Hematopoietic multipotent progenitor cell treated with erythropoietin and hydrocortisone succinate and interleukin-3 and kit ligand, for 4 days (in vitro differentiated cells): Measurements from ENCODE around the gene PRKCG.
"Not testable (repeated sequence)": the region's sequence is repeated elsewhere in the genome, so short reads cannot be mapped to it uniquely, and the experiment has no call there.

Experiments
- DNase-seq: peaks from one replicate; pipeline ENCODE4 v3.0.0-alpha.2; 2015

The PRKCG gene

GRCh38 chr19:53881482-53882390, at the start of gene PRKCG:
Gene PRKCG, plus strand, starts transcription at chr19:53882197. Its CDS starts 298 bp downstream, at chr19:53882495.
- DNase-seq = peak; percentile 60

GRCh38 chr19:53832861-53833260, 49.1 kb upstream of the PRKCG start:
- DNase-seq = not testable (repeated sequence)

- DNase-seq = not testable (repeated sequence)
Measured at GRCh38 chr19:53838446-53838845, 43.6 kb upstream of the PRKCG start.

GRCh38 chr19:53840241-53840640, 41.8 kb upstream of the PRKCG start:
- DNase-seq = not testable (repeated sequence)

GRCh38 chr19:53840914-53841313, 41.1 kb upstream of the PRKCG start:
- peak; percentile 21 for DNase-seq

DNA sequence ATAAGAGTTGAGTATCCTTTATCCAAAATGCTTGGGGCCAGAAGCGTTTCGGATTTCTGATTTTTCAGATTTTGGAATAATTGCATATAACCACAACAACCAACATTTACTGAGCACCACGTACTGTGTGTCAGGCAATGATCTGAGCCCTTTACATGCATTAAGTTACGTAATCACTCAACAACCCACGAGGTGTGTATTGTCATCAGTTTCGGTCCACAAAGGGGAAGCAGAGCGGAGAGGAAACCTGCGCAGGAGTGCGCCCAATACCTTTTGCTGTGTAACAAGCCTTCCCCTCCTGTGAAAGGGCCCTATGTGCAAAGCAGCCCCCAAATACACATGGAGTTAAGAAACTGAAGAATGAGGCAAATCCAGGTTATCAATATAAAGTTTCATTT, 37.1 kb upstream of the PRKCG start:
- DNase-seq = no peak

GRCh38 chr19:53847555-53847954, 34.4 kb upstream of the PRKCG start:
- DNase-seq = no peak

- peak; percentile 26 for DNase-seq
Measured at GRCh38 chr19:53849237-53849676, 32.7 kb upstream of the PRKCG start.

DNA sequence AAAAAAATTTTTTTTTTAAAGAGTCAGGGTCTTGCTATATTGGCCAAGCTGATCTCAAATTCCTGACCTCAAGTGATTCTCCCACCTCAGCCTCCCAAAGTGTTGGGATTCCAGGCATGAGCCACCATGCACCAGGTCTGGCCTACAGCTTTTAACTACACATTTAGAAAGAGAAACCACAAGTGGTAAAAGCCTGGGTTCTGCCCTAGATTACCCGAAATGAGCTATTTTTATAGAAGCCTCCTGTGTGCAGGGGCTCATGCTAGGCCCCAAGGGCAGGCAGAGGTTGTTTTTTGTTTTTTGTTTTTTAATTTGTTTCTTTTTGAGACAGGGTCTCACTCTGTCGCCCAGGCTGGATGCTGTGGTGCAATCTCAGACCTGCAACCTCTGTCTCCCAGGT, 28.3 kb upstream of the PRKCG start:
- DNase-seq = no peak

GRCh38 chr19:53864308-53864836, 17.6 kb upstream of the PRKCG start:
- no peak for DNase-seq

GRCh38 chr19:53865523-53865917, 16.5 kb upstream of the PRKCG start:
- peak; percentile 27 for DNase-seq

GRCh38 chr19:53865918-53866864, 15.8 kb upstream of the PRKCG start:
- DNase-seq = peak; percentile 81

DNA sequence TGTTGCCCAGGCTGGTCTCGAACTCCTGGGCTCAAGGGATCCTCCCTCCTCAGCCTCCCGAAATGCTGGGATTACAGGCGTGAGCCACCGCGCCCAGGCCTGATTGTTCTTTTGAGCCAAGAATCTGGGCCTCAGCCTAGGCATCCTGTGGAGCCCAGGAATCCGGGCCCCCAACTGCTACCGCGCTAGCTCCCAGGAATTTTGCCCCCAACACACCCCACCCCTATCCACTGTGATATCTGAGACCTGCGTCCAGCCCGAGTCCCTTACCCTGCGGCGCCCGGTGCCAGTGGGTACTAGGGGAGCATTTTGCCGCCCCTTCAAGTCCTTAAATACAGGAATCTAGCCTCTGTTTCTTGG, 15.2 kb upstream of the PRKCG start:
- no peak for DNase-seq

DNA sequence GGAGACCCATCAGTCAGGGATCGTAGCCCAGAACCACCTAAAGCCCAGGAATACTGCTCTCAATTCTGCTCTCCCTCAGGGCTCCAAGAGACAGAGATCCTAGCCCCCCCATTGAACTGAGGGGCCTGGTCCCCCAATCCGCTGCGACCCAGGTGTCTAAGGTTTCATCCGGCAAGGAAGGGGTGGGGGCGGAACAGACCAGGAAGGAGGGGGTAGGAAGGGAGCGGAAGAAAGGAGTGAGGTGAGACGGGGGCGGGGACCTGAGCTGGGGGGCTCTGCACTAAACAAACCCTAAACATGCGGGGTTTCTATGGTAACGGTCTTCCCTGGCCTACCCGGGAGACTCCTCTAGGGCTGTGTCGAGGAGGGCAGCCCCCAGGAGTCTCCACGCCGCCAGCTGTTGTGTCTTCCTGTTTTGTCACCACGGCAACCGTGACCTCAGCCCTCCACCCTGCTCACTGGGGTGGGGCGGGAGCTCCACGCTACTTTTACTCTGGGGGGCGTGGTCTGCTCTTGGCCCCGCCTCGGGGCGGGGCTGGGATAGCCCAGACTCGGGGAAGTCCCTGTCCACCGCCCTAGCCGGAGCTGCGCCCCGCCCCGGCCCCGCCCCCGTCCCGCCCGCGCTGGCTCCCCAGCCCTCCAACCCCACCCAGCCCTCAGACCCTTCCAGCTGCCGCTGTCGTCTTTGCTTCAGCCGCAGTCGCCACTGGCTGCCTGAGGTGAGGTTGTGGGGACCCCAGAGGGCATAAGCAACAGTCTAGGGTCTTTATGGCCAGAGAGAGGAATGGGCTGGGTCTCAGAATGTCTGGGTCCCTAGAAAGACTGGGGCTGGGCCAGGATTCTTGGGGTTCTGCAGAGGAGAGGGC, 14.5 kb upstream of the PRKCG start, which contains the start of gene MYADM:
Gene MYADM (plus strand): TSS at position 659 of the 866 bp plus-strand sequence. CDS start 5,647 bp downstream, outside the sequence.
- peak; percentile 99 for DNase-seq

GRCh38 chr19:53868091-53868891, 13.7 kb upstream of the PRKCG start:
- DNase-seq = peak; percentile 56

GRCh38 chr19:53868892-53869804, 12.8 kb upstream of the PRKCG start:
- peak; percentile 96 for DNase-seq

DNA sequence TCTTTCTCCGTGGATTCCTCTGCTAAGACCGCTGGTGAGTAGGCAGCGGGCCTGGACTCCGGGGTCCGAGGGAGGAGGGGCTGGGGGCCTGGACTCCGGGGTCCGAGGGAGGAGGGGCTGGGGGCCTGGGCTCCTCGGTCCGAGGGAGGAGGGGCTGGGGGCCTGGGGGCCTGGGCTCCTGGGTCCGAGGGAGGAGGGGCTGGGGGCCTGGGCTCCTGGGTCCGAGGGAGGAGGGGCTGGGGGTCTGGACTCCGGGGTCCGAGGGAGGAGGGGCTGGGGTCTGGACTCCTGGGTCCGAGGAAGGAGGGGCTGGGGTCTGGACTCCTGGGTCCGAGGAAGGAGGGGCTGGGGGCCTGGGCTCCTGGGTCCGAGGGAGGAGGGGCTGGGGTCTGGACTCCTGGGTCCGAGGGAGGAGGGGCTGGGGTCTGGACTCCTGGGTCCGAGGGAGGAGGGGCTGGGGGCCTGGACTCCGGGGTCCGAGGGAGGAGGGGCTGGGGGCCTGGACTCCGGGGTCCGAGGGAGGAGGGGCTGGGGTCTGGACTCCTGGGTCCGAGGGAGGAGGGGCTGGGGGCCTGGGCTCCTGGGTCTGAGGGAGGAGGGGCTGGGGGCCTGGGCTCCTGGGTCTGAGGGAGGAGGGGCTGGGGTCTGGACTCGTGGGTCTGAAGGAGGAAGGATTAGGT, 12.1 kb upstream of the PRKCG start:
- DNase-seq = not testable (repeated sequence)

DNA sequence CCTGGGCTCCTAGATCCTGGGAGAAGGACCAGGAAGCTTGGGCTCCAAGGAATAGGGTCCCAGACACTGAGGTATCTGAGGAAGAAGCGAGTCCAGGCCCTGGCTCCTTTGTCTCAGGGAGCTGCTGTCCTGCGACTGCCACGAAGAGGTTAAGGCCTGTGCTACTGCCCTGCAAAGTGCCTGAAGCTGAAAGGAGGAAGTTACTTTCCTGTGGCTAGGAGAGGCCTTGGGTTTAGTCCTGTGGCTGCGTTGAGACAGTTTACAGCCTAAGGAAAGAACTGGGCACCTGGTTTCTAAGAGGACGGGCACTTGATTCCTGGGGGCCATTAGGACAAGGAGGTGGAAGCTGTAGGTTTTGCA, 11.5 kb upstream of the PRKCG start:
- DNase-seq = peak; percentile 94

GRCh38 chr19:53871454-53871853, 10.5 kb upstream of the PRKCG start:
- DNase-seq = peak; percentile 74
